T-helper 17 cell (primary cell): Measurements from ENCODE around the gene AGTRAP. TPM values are rescaled to one million over a fixed set of nuclear protein-coding genes. Genes with fewer than 3 reads are reported as not detected.
A peak's percentile ranks its signal among the peaks of the same experiment; 100 is the strongest.

Experiments used
- ATAC-seq: fragments of 150-1000 bp; cut with Tn5 transposase; 2 replicates; pipeline ENCODE4 v1.10.0; 2021; ENCODE audit warnings: mild to moderate bottlenecking, moderate library complexity
- DNase-seq, 3 donors: peaks; one replicate each; pipeline versions ENCODE4 v3.0.0 to v3.0.0-alpha.2; 2020 to 2021
- H3K9me3 ChIP-seq: one replicate; pipeline ENCODE4 v1.7.0; 2013; ENCODE audit warnings: low read length, mild to moderate bottlenecking; ENCODE audit not compliant: control insufficient read depth, poor library complexity, severe bottlenecking
- H3K27ac Mint-ChIP-seq: one replicate; pipeline ENCODE4 v1.8.0; 2022; ENCODE audit warnings: mild to moderate bottlenecking, moderate library complexity, mixed read lengths
- H3K27me3 Mint-ChIP-seq: one replicate; pipeline ENCODE4 v1.8.0; 2022; ENCODE audit warnings: mixed read lengths
- H3K36me3 Mint-ChIP-seq: one replicate; pipeline ENCODE4 v1.8.0; 2022; ENCODE audit warnings: low read depth, mixed read lengths
- H3K4me1 Mint-ChIP-seq: one replicate; pipeline ENCODE4 v1.8.0; 2022; ENCODE audit warnings: mild to moderate bottlenecking, mixed read lengths
- H3K4me3 Mint-ChIP-seq: one replicate; pipeline ENCODE4 v1.8.0; 2022; ENCODE audit warnings: mild to moderate bottlenecking, moderate library complexity, mixed read lengths
- total RNA-seq, 4 donors: library from RNA in 2 of 4; stranded (reverse) in 2 of 4; gene quantifications; one replicate each; pipeline ENCODE4 v1.2.3 and lab custom pipeline; 2022 to 2026

AGTRAP gene
- total RNA-seq, 2 donors from 2014 or later = 19.2 to 22.5 TPM

DNA sequence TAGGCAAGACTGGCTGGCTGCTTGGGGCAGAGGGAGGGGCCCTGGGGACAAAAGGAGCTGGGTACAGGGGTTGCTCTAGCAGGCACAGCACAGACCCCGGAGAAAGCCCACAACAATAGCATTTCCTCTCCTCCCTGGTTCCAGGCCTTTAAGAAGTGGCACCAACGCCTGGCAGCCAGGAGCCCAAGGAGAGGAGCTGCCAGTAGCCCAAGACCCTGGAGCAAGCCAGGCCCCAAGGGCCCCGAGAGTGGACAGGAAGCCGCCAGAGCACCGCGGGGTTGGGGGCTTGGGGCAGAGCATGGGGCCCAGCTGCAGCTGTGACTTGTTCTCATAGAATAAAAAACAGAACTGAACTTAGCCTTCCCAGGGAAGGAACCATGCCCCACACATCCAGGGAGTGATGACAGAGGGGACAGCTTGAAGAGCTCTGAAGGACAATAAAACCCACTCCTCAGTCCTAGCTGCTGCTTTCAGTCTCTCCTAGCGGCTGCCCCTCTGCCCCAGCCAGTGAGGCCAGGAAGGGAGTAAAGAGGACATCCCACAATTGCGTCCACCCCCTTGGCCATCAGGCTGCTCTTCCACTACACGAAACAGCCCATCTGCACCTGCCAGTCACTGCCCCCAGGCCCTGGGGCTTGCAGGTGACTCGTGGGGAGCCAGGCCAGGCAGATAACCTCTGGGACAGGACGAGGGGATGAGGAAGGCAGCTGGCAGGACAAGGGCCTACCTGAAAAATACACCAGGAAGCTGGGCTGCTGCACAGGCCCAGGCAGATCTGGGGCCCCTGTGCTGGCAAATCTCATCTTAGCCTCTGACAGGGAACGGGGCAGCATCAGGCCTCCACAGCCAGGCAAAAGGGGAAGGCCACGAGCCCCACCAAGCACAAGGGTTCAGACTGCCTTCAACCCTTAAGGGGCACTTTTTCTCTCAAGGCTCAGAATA, 53.5 kb downstream of the AGTRAP start:
- ATAC-seq = no peak
- no peak overlapping the region for H3K4me3 Mint-ChIP-seq
- H3K27me3 Mint-ChIP-seq = no peaks in the 10 kb centered on the region
- H3K4me1 Mint-ChIP-seq = peaks cover 2% of the 10 kb centered on the region
- H3K9me3 ChIP-seq = no peaks in the 10 kb centered on the region
- peaks cover 8% of the 10 kb centered on the region for H3K36me3 Mint-ChIP-seq
- no peak for DNase-seq
- H3K27ac Mint-ChIP-seq = peak overlapping the region; percentile 47

- Mint-ChIP-seq H3K27ac (no peak overlapping the region), H3K4me1 (peaks cover 2% of the 10 kb centered on the region), H3K36me3 (peaks cover 8% of the 10 kb centered on the region), H3K27me3 (no peaks in the 10 kb centered on the region), H3K4me3 (no peak overlapping the region)
- DNase-seq = no peak
- no peak for ATAC-seq
- no peaks in the 10 kb centered on the region for H3K9me3 ChIP-seq
Observed at GRCh38 chr1:11790101-11790879, 54.4 kb downstream of the AGTRAP start.

DNA sequence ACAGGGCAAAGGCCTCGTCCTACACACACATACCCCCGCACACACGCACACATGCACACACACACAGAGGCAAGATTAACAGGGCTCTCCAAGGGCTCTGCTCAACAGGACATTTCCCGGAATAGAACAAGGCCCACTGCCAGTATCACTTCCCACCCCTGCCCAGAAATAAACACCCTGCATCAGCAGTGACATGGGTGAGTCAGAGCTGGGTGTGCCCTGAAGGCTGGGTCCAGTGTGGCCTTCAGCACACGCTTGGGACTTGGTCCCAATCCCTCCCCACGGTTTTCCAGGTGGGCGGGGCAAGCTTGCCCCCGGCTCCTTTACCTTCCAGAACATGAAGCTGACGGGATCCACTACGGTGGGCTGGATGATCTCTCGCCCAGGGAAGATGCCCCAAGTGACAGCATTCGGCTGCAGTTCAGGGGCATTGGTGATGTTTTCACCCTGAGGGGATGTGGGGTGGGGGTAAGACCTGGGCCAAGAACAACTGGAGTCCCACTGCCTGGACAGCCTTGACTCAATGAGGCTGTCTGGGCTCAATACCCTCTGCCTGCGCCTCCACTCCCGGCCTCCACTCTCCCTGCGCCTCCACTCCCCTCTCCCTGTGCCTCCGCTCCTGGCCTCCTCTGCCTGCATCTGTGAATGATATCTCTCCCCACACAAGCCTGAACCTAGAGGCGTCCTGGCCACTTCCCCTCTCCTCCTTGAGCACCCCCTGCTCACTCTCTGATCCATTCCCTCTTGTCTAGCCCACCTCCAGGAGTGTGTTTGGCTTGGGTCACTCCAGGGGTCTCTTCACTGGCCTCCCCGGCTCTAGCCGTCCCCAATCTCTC, 55.2 kb downstream of the AGTRAP start:
- Mint-ChIP-seq H3K4me1 (peaks cover 2% of the 10 kb centered on the region), H3K27ac (peak overlapping the region; percentile 83), H3K27me3 (no peaks in the 10 kb centered on the region), H3K36me3 (peaks cover 8% of the 10 kb centered on the region), H3K4me3 (no peak overlapping the region)
- ATAC-seq = peak; percentile 49
- DNase-seq = no peak
- H3K9me3 ChIP-seq = no peaks in the 10 kb centered on the region

DNA sequence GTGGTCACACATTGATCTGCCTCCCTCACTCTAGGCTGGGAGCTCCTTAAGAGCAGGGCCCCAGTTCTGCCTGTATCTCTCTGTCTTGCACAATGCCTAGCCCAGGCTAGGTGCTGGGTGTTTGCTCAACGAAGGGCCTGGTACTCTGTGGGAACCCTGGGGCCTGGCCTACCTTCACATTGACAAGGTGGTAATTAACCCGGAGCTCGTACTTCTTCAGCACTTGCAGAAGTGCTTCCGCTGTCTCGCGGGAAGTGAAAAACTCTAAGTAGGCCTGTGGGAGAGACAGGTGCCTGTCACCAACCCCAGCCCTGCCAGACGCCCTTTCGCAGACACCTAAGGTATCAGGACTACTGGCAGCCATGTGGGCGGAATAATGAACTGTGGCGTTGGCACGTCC, 56.2 kb downstream of the AGTRAP start:
- ATAC-seq (no peak), DNase-seq (no peak)
- H3K36me3 Mint-ChIP-seq = peaks cover 8% of the 10 kb centered on the region
- peaks cover 2% of the 10 kb centered on the region for H3K4me1 Mint-ChIP-seq
- no peaks in the 10 kb centered on the region for H3K9me3 ChIP-seq
- H3K27ac Mint-ChIP-seq = peak overlapping the region; percentile 83
- H3K27me3 Mint-ChIP-seq = no peaks in the 10 kb centered on the region
- no peak overlapping the region for H3K4me3 Mint-ChIP-seq

DNA sequence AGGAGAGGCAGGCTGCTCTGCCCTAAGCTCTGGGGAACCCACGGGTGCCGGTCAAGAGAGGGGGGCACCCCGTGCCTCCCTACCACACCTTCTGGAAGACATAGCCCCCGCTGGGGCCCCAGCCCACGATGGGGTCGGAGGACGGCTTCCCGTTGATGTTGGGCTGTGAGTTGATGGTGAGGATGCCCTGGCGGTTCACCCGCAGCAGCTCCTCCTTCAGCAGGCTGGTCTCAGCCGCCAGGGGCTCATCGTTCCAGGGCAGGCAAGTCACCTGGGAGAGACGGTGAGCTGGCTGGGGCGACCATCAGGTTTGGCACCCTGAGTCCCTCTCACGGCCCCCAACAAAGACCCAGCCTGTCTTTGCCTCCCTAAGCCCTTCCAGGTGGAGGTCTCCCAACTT, 57.9 kb downstream of the AGTRAP start:
- Mint-ChIP-seq H3K4me3 (no peak overlapping the region), H3K4me1 (peaks cover 2% of the 10 kb centered on the region), H3K27me3 (no peaks in the 10 kb centered on the region), H3K36me3 (peaks cover 8% of the 10 kb centered on the region), H3K27ac (no peak overlapping the region)
- ATAC-seq (no peak), DNase-seq (no peak)
- no peaks in the 10 kb centered on the region for H3K9me3 ChIP-seq

- H3K9me3 ChIP-seq = no peaks in the 10 kb centered on the region
- H3K4me1 Mint-ChIP-seq = peaks cover 2% of the 10 kb centered on the region
- no peak for DNase-seq
- no peak overlapping the region for H3K27ac Mint-ChIP-seq
- H3K36me3 Mint-ChIP-seq = peaks cover 8% of the 10 kb centered on the region
- H3K27me3 Mint-ChIP-seq = no peaks in the 10 kb centered on the region
- no peak overlapping the region for H3K4me3 Mint-ChIP-seq
- ATAC-seq = no peak
Observed at GRCh38 chr1:11794446-11795237, 58.7 kb downstream of the AGTRAP start.

DNA sequence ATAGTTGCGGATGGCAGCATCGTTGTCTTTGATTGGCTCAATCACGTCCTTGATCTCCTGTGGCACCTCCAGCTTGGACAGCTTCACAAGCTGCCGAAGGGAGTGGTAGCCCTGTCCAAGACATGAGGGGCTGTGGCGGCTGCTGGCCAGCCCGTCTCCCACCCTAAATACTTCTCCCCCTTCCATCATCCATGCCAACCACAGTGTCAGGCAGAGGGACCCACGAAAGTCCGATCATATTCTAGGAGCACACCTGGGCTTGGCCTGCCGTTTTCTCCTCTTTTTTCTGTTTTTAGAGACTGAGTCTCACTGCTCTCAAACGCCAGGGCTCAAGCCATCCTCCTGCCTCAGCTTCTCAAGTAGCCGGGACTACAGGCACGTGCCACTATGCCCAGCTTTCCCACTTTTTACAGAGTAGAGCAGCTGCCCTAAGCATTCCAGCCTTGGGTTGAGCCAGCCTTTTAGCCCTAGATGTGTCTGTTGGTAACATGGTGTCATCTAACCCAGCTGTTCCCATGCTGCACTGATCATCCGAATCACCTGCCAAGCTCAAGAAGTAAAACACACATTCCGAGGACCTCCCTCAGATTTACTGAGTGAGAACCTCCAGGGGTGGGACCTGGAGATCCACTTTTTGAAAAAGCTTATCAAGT, 59.4 kb downstream of the AGTRAP start:
- no peaks in the 10 kb centered on the region for H3K9me3 ChIP-seq
- Mint-ChIP-seq H3K4me1 (peaks cover 3% of the 10 kb centered on the region), H3K27me3 (no peaks in the 10 kb centered on the region), H3K27ac (no peak overlapping the region), H3K36me3 (peaks cover 8% of the 10 kb centered on the region), H3K4me3 (no peak overlapping the region)
- DNase-seq (no peak), ATAC-seq (no peak)

DNA sequence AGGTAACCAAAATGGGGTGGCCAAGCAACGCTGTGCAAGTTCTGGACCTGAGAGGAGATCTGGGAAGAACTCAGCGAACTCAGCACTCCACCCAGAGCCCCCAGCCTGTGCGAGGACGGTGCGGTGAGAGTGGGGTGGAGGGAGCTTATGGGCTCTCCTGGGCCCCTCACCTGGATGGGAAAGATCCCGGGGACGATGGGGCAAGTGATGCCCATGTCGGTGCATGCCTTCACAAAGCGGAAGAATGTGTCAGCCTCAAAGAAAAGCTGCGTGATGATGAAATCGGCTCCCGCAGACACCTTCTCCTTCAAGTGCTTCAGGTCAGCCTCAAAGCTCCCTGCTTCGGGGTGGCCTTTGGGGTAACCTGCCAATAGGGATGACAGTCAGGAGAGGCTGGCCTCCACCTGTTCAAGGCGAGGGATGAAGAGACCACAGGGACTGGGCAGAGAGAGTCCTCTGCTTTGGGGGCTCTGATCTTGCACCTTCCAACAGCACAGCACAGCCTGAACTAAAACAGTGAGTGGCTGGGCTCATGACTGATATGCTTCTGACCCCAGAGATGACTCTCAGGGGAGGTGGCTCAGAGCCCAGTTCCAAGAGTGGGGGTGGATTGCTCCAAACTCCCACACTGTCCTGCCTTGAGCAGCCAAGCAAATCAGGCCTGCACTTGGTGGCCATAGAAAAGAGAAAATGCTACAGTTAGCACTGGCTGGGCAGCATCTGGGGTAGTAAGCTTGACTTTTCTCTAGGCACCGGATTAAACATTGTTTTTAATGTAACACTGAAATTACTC, 60.3 kb downstream of the AGTRAP start:
- Mint-ChIP-seq H3K27me3 (no peaks in the 10 kb centered on the region), H3K36me3 (peaks cover 8% of the 10 kb centered on the region), H3K4me3 (no peak overlapping the region), H3K27ac (no peak overlapping the region), H3K4me1 (peaks cover 5% of the 10 kb centered on the region)
- no peak for DNase-seq
- no peak for ATAC-seq
- H3K9me3 ChIP-seq = no peaks in the 10 kb centered on the region

DNA sequence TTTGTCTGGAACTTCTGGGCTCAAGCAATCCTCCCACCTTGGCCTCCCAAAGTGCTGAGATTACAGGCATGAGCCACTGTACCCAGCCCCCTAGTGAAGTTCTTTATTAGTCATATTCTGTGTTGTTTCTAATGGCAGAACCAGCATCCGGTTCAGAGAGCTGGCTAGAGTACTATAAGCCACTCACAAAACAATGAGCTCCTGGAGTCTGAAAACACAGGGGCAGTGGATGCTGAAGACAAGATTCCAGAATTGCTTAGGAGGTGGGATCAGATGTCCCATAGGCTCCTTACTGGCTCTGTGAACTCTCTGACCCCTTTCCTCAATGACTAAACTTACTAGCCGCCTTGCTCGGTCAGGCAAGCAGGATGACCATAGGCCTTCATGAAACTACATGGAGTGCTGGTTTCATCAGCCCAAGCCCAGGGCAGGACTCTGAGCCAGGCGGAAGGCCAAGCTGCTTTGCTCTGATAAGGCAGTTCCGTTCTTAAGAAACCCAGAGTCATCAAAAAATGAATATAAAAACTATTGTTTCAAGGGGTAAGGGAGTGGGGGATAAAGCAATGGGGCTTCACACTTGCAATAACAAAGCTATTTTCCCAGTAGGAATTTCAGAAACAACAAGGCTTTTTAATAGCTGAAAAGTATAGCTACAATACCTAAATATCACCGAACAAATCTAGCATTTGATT, 61.7 kb downstream of the AGTRAP start:
- Mint-ChIP-seq H3K4me3 (no peak overlapping the region), H3K27ac (no peak overlapping the region), H3K4me1 (peaks cover 6% of the 10 kb centered on the region), H3K27me3 (no peaks in the 10 kb centered on the region), H3K36me3 (no peaks in the 10 kb centered on the region)
- no peak for ATAC-seq
- H3K9me3 ChIP-seq = no peaks in the 10 kb centered on the region
- no peak for DNase-seq

- peaks cover 20% of the 10 kb centered on the region for H3K4me1 Mint-ChIP-seq
- no peaks in the 10 kb centered on the region for H3K36me3 Mint-ChIP-seq
- H3K9me3 ChIP-seq = no peaks in the 10 kb centered on the region
- H3K4me3 Mint-ChIP-seq = no peak overlapping the region
- H3K27me3 Mint-ChIP-seq = no peaks in the 10 kb centered on the region
- no peak overlapping the region for H3K27ac Mint-ChIP-seq
- DNase-seq = no peak
- no peak for ATAC-seq
Observed at GRCh38 chr1:11799099-11799498, 63.2 kb downstream of the AGTRAP start.

DNA sequence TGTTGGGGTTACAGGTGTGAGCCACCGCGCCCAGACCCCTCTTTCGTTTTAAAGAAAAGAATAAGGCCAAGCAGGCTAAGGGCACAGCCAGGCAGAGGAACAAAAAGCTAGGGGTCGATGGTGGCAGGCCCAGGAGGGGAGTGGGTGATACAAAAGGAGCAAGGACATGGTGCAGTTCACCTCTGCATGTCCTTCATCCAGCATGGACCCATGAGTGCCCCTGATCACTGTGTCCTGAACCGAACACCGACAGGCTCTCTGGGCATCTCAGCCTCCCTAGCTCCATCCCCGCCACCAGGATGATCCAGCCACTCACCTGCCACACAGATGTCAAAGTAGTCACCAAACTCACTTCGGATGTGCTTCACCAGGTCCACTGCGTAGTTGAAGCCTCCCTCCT, 64.0 kb downstream of the AGTRAP start:
- DNase-seq (no peak), ATAC-seq (no peak)
- no peak overlapping the region for H3K4me3 Mint-ChIP-seq
- peaks cover 26% of the 10 kb centered on the region for H3K4me1 Mint-ChIP-seq
- H3K9me3 ChIP-seq = no peaks in the 10 kb centered on the region
- H3K36me3 Mint-ChIP-seq = no peaks in the 10 kb centered on the region
- H3K27me3 Mint-ChIP-seq = no peaks in the 10 kb centered on the region
- no peak overlapping the region for H3K27ac Mint-ChIP-seq
